ENCODE data around the gene NFATC4.

NFATC4 gene

GRCh38 chr14:24416254-24416931 is 48.4 kb downstream of the NFATC4 start:
- DNase-seq, result no peak
- in situ Hi-C loops (cut with MboI; ENCODE audit: low pct_unique_long_range_greater_than_20kb, low sequenced_read_pairs), result no loop called here

DNA sequence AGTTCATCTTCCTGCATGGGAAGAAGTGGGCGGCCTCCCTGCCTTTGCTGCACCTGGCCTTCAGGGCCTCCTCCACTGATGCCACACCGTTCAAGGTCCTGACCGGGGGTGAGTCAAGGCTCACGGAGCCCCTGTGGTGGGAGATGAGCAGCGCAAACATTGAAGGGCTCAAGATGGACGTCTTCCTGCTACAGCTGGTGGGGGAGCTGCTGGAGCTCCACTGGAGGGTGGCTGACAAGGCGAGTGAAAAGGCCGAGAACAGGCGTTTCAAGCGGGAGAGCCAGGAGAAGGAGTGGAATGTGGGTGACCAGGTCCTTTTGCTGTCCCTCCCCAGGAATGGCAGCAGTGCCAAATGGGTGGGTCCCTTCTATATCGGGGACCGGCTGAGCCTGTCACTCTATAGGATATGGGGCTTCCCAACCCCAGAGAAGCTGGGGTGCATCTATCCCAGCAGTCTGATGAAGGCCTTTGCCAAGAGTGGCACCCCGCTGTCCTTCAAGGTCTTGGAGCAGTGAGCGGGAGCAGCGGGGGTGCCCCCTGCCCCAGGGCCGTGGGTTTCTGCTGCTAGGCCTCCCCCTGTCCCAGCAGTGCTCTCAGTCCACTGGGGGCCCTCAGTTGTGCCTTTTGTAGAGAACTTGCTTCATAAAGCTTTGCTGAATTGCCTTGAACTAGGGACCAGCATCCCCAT is 49.1 kb downstream of the NFATC4 start:
- in situ Hi-C loops (cut with MboI; ENCODE audit: low pct_unique_long_range_greater_than_20kb, low sequenced_read_pairs), result no loop called here
- DNase-seq, result no peak

DNA sequence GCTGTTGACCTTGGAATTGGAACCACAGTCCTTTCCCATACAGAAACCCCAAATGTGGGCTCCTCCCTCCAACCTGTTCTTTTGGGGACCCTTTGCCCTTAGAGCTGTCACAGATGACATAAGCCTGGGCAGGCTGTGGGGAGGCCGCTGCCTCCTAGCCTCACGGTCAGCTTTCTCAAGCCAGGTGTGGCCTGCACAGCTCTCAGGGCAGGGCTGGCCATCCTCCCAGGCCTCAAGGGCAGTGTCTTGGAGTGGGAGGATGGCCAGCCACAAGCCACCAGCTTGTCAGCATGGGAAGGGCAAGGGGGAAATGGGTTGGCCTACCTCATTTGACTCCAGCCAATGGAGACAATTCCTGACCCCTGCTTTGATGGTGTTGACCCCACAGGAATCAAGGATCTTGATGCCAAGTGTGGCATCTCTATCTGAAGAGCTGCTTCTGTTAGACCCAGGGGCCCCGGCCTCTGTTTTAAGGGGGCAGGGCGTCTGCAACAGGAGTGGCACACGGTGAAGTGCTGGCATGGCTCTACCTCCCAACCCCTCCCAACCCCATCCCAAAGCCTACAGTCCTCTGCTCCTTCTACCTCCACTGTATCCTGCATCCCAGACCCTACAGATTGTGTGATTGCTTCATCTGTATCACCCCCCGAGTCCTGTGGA is 50.0 kb downstream of the NFATC4 start:
- no peak for DNase-seq

GRCh38 chr14:24418492-24418873 is 50.5 kb downstream of the NFATC4 start:
- in situ Hi-C loops (cut with MboI; ENCODE audit: low pct_unique_long_range_greater_than_20kb, low sequenced_read_pairs), result no loop called here
- DNase-seq, result no peak

More for the DNA sequence above, 50.0 kb downstream of the NFATC4 start:
- in situ Hi-C loops (cut with MboI; ENCODE audit: low pct_unique_long_range_greater_than_20kb, low sequenced_read_pairs), result no loop called here

- peak; percentile 65 for DNase-seq
- in situ Hi-C loops (cut with MboI; ENCODE audit: low pct_unique_long_range_greater_than_20kb, low sequenced_read_pairs), result no loop called here
These were observed 54.3 kb downstream of the NFATC4 start for GRCh38 chr14:24422261-24422660.

- in situ Hi-C loops (cut with MboI; ENCODE audit: low pct_unique_long_range_greater_than_20kb, low sequenced_read_pairs), result no loop called here
- no peak for DNase-seq
These were observed 55.0 kb downstream of the NFATC4 start for GRCh38 chr14:24422694-24423601.

DNA sequence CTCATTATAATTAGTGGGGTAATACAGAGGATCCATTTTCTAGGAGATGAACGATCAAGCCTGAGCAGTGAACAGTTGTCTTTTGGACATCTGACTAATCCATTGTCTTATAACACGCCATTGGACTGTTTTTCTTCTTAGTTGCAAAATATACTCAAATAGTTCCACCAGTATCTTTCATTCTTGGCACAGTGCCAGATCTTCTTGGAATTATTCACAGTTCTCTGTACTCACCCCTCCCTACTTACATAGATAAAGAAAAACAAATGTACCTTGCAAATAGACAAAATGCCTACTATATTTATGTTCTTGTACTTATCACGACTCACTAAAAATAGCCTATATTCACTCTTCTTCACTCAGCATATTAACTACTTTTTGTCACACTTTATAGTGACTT is 57.7 kb downstream of the NFATC4 start:
- peak; percentile 39 for DNase-seq
- in situ Hi-C loops (cut with MboI; ENCODE audit: low pct_unique_long_range_greater_than_20kb, low sequenced_read_pairs), result no loop called here

DNA sequence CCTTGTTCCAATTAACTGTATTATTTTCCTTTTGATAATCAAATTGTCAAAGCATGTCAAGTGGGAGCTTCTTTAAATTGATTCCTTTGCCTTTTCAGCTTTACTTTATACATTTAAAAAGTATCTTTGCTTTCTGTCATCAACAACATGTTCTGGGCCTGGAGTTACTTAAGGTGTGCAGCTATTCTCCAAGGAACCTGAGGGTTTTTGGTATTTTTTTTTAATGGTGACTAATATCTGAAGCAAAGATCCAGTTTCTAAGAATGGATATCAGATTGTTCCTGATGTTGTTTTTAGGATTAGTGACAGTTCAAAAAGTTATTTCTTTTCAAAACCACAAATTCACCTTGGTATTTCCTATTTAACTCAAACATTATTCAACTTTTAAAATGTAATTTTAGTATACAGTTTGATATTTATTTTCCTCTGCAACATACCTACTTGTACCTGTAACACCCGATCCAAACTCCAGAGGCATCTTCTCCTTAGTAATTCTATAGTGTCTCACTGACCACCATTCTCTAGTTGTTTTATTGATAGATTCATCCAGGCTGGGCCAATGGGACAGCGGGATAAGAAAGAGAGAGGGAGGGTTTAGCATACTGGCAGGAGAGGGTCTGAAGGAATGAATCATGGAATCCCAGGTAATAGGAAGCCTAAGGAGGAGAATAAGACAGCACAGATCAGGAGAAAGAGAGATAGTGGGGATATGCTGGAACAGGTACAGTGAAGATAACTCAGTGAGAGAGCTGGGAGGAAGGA is 58.3 kb downstream of the NFATC4 start:
- in situ Hi-C loops (cut with MboI; ENCODE audit: low pct_unique_long_range_greater_than_20kb, low sequenced_read_pairs), result no loop called here
- no peak for DNase-seq

GRCh38 chr14:24426912-24427536 is 59.0 kb downstream of the NFATC4 start:
- no peak for DNase-seq
- in situ Hi-C loops (cut with MboI; ENCODE audit: low pct_unique_long_range_greater_than_20kb, low sequenced_read_pairs), result no loop called here

GRCh38 chr14:24427537-24428508 is 59.8 kb downstream of the NFATC4 start:
- DNase-seq, result no peak
- in situ Hi-C loops (cut with MboI; ENCODE audit: low pct_unique_long_range_greater_than_20kb, low sequenced_read_pairs), result no loop called here

- in situ Hi-C loops (cut with MboI; ENCODE audit: low pct_unique_long_range_greater_than_20kb, low sequenced_read_pairs), result no loop called here
- DNase-seq, result no peak
These were observed 60.8 kb downstream of the NFATC4 start for GRCh38 chr14:24428628-24429394.
